Fibroblast of lung (primary cell): ENCODE results near the gene MPZL2.

Source experiments
- EZH2 ChIP-seq: IDR thresholded peaks from 2 replicates; pipeline ENCODE4 v1.5.1; 2012; ENCODE audit warnings: low read length, control low read depth, mild to moderate bottlenecking; ENCODE audit errors: missing control alignments
- TF ChIP-seq, protein P1 (sequence below), 2 donors: IDR thresholded peaks in 1 of 2; conservative IDR thresholded peaks in 1 of 2; 1 replicate in 1 of 2; 2 replicates in 1 of 2; pipeline ENCODE4 v1.5.1; 2011 to 2012; ENCODE audit warnings: low read length in 2 of 2, control low read depth in 1 of 2, inconsistent platforms in 1 of 2, low read depth in 1 of 2, mild to moderate bottlenecking in 1 of 2

DNA sequence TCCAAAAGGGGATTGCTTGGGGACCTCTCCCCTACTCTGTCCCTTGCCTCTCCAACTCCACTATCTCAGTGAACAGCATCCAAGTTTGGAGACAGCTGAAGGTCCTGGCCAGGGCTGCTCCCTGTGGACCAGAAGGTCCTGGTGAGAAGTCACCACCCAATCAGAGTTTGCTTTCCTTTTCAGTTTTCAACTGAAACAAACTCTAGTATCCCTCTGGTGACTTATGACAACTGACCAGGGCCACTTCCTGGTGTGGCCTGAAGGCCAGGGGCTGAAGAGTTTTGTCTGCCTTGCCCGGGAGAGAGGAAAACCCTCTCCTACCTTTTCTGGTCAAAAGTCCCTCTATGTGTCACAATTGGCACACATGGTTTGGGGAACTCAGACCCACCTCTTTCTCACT lies 44.4 kb downstream of the MPZL2 start:
- TF ChIP-seq, protein P1, sequence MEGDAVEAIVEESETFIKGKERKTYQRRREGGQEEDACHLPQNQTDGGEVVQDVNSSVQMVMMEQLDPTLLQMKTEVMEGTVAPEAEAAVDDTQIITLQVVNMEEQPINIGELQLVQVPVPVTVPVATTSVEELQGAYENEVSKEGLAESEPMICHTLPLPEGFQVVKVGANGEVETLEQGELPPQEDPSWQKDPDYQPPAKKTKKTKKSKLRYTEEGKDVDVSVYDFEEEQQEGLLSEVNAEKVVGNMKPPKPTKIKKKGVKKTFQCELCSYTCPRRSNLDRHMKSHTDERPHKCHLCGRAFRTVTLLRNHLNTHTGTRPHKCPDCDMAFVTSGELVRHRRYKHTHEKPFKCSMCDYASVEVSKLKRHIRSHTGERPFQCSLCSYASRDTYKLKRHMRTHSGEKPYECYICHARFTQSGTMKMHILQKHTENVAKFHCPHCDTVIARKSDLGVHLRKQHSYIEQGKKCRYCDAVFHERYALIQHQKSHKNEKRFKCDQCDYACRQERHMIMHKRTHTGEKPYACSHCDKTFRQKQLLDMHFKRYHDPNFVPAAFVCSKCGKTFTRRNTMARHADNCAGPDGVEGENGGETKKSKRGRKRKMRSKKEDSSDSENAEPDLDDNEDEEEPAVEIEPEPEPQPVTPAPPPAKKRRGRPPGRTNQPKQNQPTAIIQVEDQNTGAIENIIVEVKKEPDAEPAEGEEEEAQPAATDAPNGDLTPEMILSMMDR (conservative IDR thresholded peaks at IDR 0.05 in 1 of 2, IDR thresholded peaks at IDR 0.05 in 1 of 2; ENCODE audit: low read depth in 1 of 2, low read length in 2 of 2), result no peak
- TF ChIP-seq EZH2, result no peak
